ENCODE data around the gene ARHGEF40.

DNA sequence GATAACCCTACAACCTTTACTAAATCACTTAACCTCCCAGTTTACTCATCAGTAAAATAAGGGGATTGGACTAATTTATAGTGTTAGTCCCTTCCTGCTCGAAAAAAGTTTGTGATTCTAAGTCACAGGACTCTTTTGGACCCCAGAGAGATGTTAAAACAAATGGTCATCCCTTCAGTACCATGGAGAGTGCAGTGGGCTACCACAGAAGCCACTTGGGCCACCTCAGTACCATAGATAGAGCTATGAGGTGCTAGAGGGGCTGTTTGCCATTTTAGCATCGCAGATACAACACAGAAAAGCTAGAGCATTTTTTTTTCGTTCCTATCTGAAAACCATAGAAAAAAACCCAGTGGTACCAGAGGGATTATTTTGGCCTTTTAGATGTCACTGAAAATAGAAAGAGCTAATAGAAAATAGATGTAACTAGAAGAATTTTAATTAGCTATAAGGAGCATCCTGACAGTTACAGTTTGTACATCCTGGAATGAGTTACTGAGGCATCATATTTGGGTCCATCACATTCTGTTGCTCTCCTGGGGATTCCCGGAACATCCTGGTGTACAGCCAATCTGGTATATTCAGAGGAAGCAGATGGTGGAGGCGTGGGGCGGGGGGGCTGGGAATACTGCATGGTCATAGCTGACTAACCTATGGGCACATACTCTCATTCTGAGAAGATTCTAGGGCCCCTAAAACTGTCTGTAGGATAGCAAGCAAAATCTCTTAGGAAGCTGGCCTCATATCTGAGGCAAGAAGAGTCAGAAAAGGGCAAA, 25.5 kb downstream of the ARHGEF40 start:
- no peak for TF ChIP-seq EZH2 (IDR thresholded peaks at IDR 0.05; ENCODE audit: insufficient read depth, poor library complexity, severe bottlenecking)
- no peak for TF ChIP-seq EZH2phosphoT487 (IDR thresholded peaks at IDR 0.05; ENCODE audit: insufficient read depth, low read depth)

Data from GM23248 (cell line).